ENCODE results near the gene BMP8B. TPM values are rescaled to one million over a fixed set of nuclear protein-coding genes. Genes with fewer than 3 reads are reported as not detected.
"Not testable (repeated sequence)": the region's sequence is repeated elsewhere in the genome, so short reads cannot be mapped to it uniquely, and the experiment has no call there.

Gene BMP8B
- total RNA-seq, 1 donor from 2014 or later, result 0.31 TPM

- no peak for DNase-seq (ENCODE audit: low spot score)
- Mint-ChIP-seq H3K4me3 (no peak overlapping the region), H3K9me3 (no peaks in the 10 kb centered on the region), H3K4me1 (ENCODE audit: low read depth) (no peaks in the 10 kb centered on the region), H3K27me3 (ENCODE audit: insufficient read depth) (peaks cover 16% of the 10 kb centered on the region), H3K36me3 (ENCODE audit: low read depth) (no peaks in the 10 kb centered on the region), H3K27ac (no peak overlapping the region)
- intact Hi-C loops (cut with micrococcal nuclease), result loop anchor here (10.0 kb wide), 1 partner anchor 287 kb away; the partner anchor contains the start of gene BMP8A
These were observed 7.3 kb downstream of the BMP8B start for GRCh38 chr1:39781349-39781715.

GRCh38 chr1:39779821-39780220 is 8.8 kb downstream of the BMP8B start:
- intact Hi-C loops (cut with micrococcal nuclease), result loop anchor here (10.0 kb wide), 1 partner anchor 285 kb away; the partner anchor contains the start of gene BMP8A
- Mint-ChIP-seq H3K4me3 (no peak overlapping the region), H3K36me3 (ENCODE audit: low read depth) (no peaks in the 10 kb centered on the region), H3K27me3 (ENCODE audit: insufficient read depth) (peaks cover 10% of the 10 kb centered on the region), H3K4me1 (ENCODE audit: low read depth) (no peaks in the 10 kb centered on the region), H3K27ac (no peak overlapping the region), H3K9me3 (no peaks in the 10 kb centered on the region)
- DNase-seq (ENCODE audit: low spot score), result no peak

GRCh38 chr1:39779137-39779536 is 9.5 kb downstream of the BMP8B start:
- intact Hi-C loops (cut with micrococcal nuclease), result no loop called here
- Mint-ChIP-seq H3K4me1 (ENCODE audit: low read depth) (no peaks in the 10 kb centered on the region), H3K27ac (no peak overlapping the region), H3K9me3 (no peaks in the 10 kb centered on the region), H3K4me3 (no peak overlapping the region), H3K36me3 (ENCODE audit: low read depth) (no peaks in the 10 kb centered on the region), H3K27me3 (ENCODE audit: insufficient read depth) (peaks cover 10% of the 10 kb centered on the region)
- DNase-seq (ENCODE audit: low spot score), result no peak

GRCh38 chr1:39778463-39779099 is 10.1 kb downstream of the BMP8B start:
- DNase-seq (ENCODE audit: low spot score); H3K9me3 Mint-ChIP-seq; H3K27me3 Mint-ChIP-seq (ENCODE audit: insufficient read depth); intact Hi-C loops (cut with micrococcal nuclease); H3K36me3 Mint-ChIP-seq (ENCODE audit: low read depth); H3K27ac Mint-ChIP-seq; H3K4me1 Mint-ChIP-seq (ENCODE audit: low read depth); H3K4me3 Mint-ChIP-seq: not testable (repeated sequence)

- H3K4me3 Mint-ChIP-seq; H3K27ac Mint-ChIP-seq; intact Hi-C loops (cut with micrococcal nuclease); H3K27me3 Mint-ChIP-seq (ENCODE audit: insufficient read depth); H3K36me3 Mint-ChIP-seq (ENCODE audit: low read depth); H3K4me1 Mint-ChIP-seq (ENCODE audit: low read depth); H3K9me3 Mint-ChIP-seq; DNase-seq (ENCODE audit: low spot score): not testable (repeated sequence)
These were observed 10.8 kb downstream of the BMP8B start for GRCh38 chr1:39777896-39778295.

GRCh38 chr1:39777306-39777705 is 11.4 kb downstream of the BMP8B start:
- Mint-ChIP-seq H3K4me1 (ENCODE audit: low read depth) (no peaks in the 10 kb centered on the region), H3K27ac (no peak overlapping the region), H3K36me3 (ENCODE audit: low read depth) (no peaks in the 10 kb centered on the region), H3K9me3 (no peaks in the 10 kb centered on the region), H3K4me3 (no peak overlapping the region), H3K27me3 (ENCODE audit: insufficient read depth) (peaks cover 6% of the 10 kb centered on the region)
- intact Hi-C loops (cut with micrococcal nuclease), result no loop called here
- DNase-seq (ENCODE audit: low spot score), result no peak

GRCh38 chr1:39776886-39777285 is 11.8 kb downstream of the BMP8B start:
- H3K27me3 Mint-ChIP-seq (ENCODE audit: insufficient read depth), result peaks cover 6% of the 10 kb centered on the region
- no peaks in the 10 kb centered on the region for H3K9me3 Mint-ChIP-seq
- no peaks in the 10 kb centered on the region for H3K36me3 Mint-ChIP-seq (ENCODE audit: low read depth)
- no peak overlapping the region for H3K27ac Mint-ChIP-seq
- H3K4me1 Mint-ChIP-seq (ENCODE audit: low read depth), result no peaks in the 10 kb centered on the region
- H3K4me3 Mint-ChIP-seq, result no peak overlapping the region
- intact Hi-C loops (cut with micrococcal nuclease), result no loop called here
- no peak for DNase-seq (ENCODE audit: low spot score)

GRCh38 chr1:39776400-39776713 is 12.3 kb downstream of the BMP8B start:
- Mint-ChIP-seq H3K4me1 (ENCODE audit: low read depth) (no peaks in the 10 kb centered on the region), H3K4me3 (no peak overlapping the region), H3K9me3 (no peaks in the 10 kb centered on the region), H3K27ac (no peak overlapping the region), H3K27me3 (ENCODE audit: insufficient read depth) (peaks cover 6% of the 10 kb centered on the region), H3K36me3 (ENCODE audit: low read depth) (no peaks in the 10 kb centered on the region)
- DNase-seq (ENCODE audit: low spot score), result no peak
- intact Hi-C loops (cut with micrococcal nuclease), result no loop called here

GRCh38 chr1:39775676-39776399 is 12.8 kb downstream of the BMP8B start:
- H3K27ac Mint-ChIP-seq; intact Hi-C loops (cut with micrococcal nuclease); H3K9me3 Mint-ChIP-seq; DNase-seq (ENCODE audit: low spot score); H3K36me3 Mint-ChIP-seq (ENCODE audit: low read depth); H3K4me3 Mint-ChIP-seq; H3K27me3 Mint-ChIP-seq (ENCODE audit: insufficient read depth); H3K4me1 Mint-ChIP-seq (ENCODE audit: low read depth): not testable (repeated sequence)

GRCh38 chr1:39775141-39775540 is 13.5 kb downstream of the BMP8B start:
- H3K27ac Mint-ChIP-seq; H3K4me3 Mint-ChIP-seq; H3K36me3 Mint-ChIP-seq (ENCODE audit: low read depth); intact Hi-C loops (cut with micrococcal nuclease); H3K27me3 Mint-ChIP-seq (ENCODE audit: insufficient read depth); DNase-seq (ENCODE audit: low spot score); H3K9me3 Mint-ChIP-seq; H3K4me1 Mint-ChIP-seq (ENCODE audit: low read depth): not testable (repeated sequence)

- H3K27ac Mint-ChIP-seq; DNase-seq (ENCODE audit: low spot score); H3K4me3 Mint-ChIP-seq; H3K27me3 Mint-ChIP-seq (ENCODE audit: insufficient read depth); H3K4me1 Mint-ChIP-seq (ENCODE audit: low read depth); H3K9me3 Mint-ChIP-seq; intact Hi-C loops (cut with micrococcal nuclease); H3K36me3 Mint-ChIP-seq (ENCODE audit: low read depth): not testable (repeated sequence)
These were observed 15.2 kb downstream of the BMP8B start for GRCh38 chr1:39773369-39773979.

GRCh38 chr1:39771022-39771532 is 17.6 kb downstream of the BMP8B start, which contains the start of gene OXCT2:
Gene OXCT2, minus strand, starts transcription at chr1:39771348. Its CDS starts 93 bp downstream, at chr1:39771255.
- H3K27me3 Mint-ChIP-seq (ENCODE audit: insufficient read depth); H3K36me3 Mint-ChIP-seq (ENCODE audit: low read depth); H3K9me3 Mint-ChIP-seq; H3K4me1 Mint-ChIP-seq (ENCODE audit: low read depth); DNase-seq (ENCODE audit: low spot score); H3K4me3 Mint-ChIP-seq; intact Hi-C loops (cut with micrococcal nuclease); H3K27ac Mint-ChIP-seq: not testable (repeated sequence)
